Hematopoietic multipotent progenitor cell treated with erythropoietin and hydrocortisone succinate and interleukin-3 and kit ligand, for 8 days (in vitro differentiated cells): ENCODE measurements around the gene FLNB.

Source experiments
- DNase-seq: peaks from one replicate; pipeline ENCODE4 v3.0.0-alpha.2; 2015

FLNB gene

GRCh38 chr3:58144478-58145325 lies 136.5 kb downstream of the FLNB start:
- DNase-seq = no peak

GRCh38 chr3:58148049-58148448 lies 139.8 kb downstream of the FLNB start:
- no peak for DNase-seq

- no peak for DNase-seq
These were observed 142.0 kb downstream of the FLNB start for GRCh38 chr3:58150130-58150809.

- DNase-seq = no peak
These were observed 142.6 kb downstream of the FLNB start for GRCh38 chr3:58150810-58151199.

GRCh38 chr3:58151637-58152036 lies 143.4 kb downstream of the FLNB start:
- no peak for DNase-seq

- DNase-seq = no peak
These were observed 144.2 kb downstream of the FLNB start for GRCh38 chr3:58152225-58153015.

GRCh38 chr3:58153371-58153770 lies 145.1 kb downstream of the FLNB start:
- DNase-seq = no peak

GRCh38 chr3:58154626-58155449 lies 146.6 kb downstream of the FLNB start:
- no peak for DNase-seq

GRCh38 chr3:58155838-58156237 lies 147.6 kb downstream of the FLNB start:
- DNase-seq = no peak

- no peak for DNase-seq
These were observed 149.5 kb downstream of the FLNB start for GRCh38 chr3:58157700-58158099.

GRCh38 chr3:58158442-58159153 lies 150.4 kb downstream of the FLNB start:
- DNase-seq = no peak

- DNase-seq = no peak
These were observed 152.2 kb downstream of the FLNB start for GRCh38 chr3:58160399-58160798.

- peak; percentile 89 for DNase-seq
These were observed 153.5 kb downstream of the FLNB start for GRCh38 chr3:58161435-58162398.

GRCh38 chr3:58163234-58163633 lies 155.0 kb downstream of the FLNB start:
- no peak for DNase-seq

- no peak for DNase-seq
These were observed 156.1 kb downstream of the FLNB start for GRCh38 chr3:58164199-58164879.

- no peak for DNase-seq
These were observed 156.9 kb downstream of the FLNB start for GRCh38 chr3:58164906-58165821.

- peak; percentile 76 for DNase-seq
These were observed 159.5 kb downstream of the FLNB start for GRCh38 chr3:58167431-58168351.

GRCh38 chr3:58168498-58168897 lies 160.3 kb downstream of the FLNB start:
- no peak for DNase-seq
